ACHN (cell line): ENCODE data around the gene ARHGEF6.
"Not testable (repeated sequence)": the region's sequence is repeated elsewhere in the genome, so short reads cannot be mapped to it uniquely, and the experiment has no call there.

Experiments used
- DNase-seq: peaks from one replicate; pipeline ENCODE4 v3.0.0-alpha.2; 2015
- in situ Hi-C: cut with HindIII; loops from 2 replicates; pipeline ENCODE4 v1.10.0; 2017; ENCODE audit warnings: low sequenced_read_pairs, low pct_ligation_motif_present, low pct_unique_long_range_greater_than_20kb

The ARHGEF6 gene

GRCh38 chrX:136794660-136795059 is 13.9 kb upstream of the ARHGEF6 start:
- in situ Hi-C loops, result not testable (repeated sequence)

GRCh38 chrX:136794080-136794479 is 13.3 kb upstream of the ARHGEF6 start:
- in situ Hi-C loops, result no loop called here

More at GRCh38 chrX:136794660-136795059, 13.9 kb upstream of the ARHGEF6 start:
- not testable (repeated sequence) for DNase-seq

GRCh38 chrX:136789856-136790255 is 9.1 kb upstream of the ARHGEF6 start:
- in situ Hi-C loops, result no loop called here

More at GRCh38 chrX:136794080-136794479, 13.3 kb upstream of the ARHGEF6 start:
- DNase-seq, result no peak

GRCh38 chrX:136784231-136784630 is 3.5 kb upstream of the ARHGEF6 start:
- in situ Hi-C loops, result no loop called here
- DNase-seq, result no peak

More at GRCh38 chrX:136789856-136790255, 9.1 kb upstream of the ARHGEF6 start:
- DNase-seq, result no peak

GRCh38 chrX:136783159-136783558 is 2.4 kb upstream of the ARHGEF6 start:
- DNase-seq, result no peak
- in situ Hi-C loops, result no loop called here

- no peak for DNase-seq
- in situ Hi-C loops, result no loop called here
Measured at GRCh38 chrX:136781180-136781797, 557 bp upstream of the ARHGEF6 start.

- DNase-seq, result no peak
- in situ Hi-C loops, result no loop called here
Measured at GRCh38 chrX:136780241-136780640, 491 bp downstream of the ARHGEF6 start.

GRCh38 chrX:136779346-136779781 is 1.4 kb downstream of the ARHGEF6 start:
- in situ Hi-C loops, result no loop called here
- no peak for DNase-seq

GRCh38 chrX:136778916-136779315 is 1.8 kb downstream of the ARHGEF6 start:
- in situ Hi-C loops, result no loop called here
- no peak for DNase-seq

GRCh38 chrX:136778020-136778419 is 2.7 kb downstream of the ARHGEF6 start:
- in situ Hi-C loops, result no loop called here

GRCh38 chrX:136773648-136774047 is 7.1 kb downstream of the ARHGEF6 start:
- no peak for DNase-seq
- in situ Hi-C loops, result no loop called here

More at GRCh38 chrX:136778020-136778419, 2.7 kb downstream of the ARHGEF6 start:
- DNase-seq, result no peak

- DNase-seq, in situ Hi-C loops: not testable (repeated sequence)
Measured at GRCh38 chrX:136771869-136772268, 8.9 kb downstream of the ARHGEF6 start.

- DNase-seq, result peak; percentile 55
- in situ Hi-C loops, result no loop called here
Measured at GRCh38 chrX:136768469-136769084, 12.2 kb downstream of the ARHGEF6 start.

GRCh38 chrX:136767104-136767941 is 13.4 kb downstream of the ARHGEF6 start:
- in situ Hi-C loops, result no loop called here
- peak; percentile 38 for DNase-seq

- DNase-seq, result no peak
- in situ Hi-C loops, result no loop called here
Measured at GRCh38 chrX:136766785-136767103, 14.0 kb downstream of the ARHGEF6 start.

GRCh38 chrX:136765821-136766356 is 14.8 kb downstream of the ARHGEF6 start:
- no peak for DNase-seq
- in situ Hi-C loops, result no loop called here

- in situ Hi-C loops, result no loop called here
- no peak for DNase-seq
Measured at GRCh38 chrX:136764206-136764605, 16.5 kb downstream of the ARHGEF6 start.

GRCh38 chrX:136762820-136763452 is 17.8 kb downstream of the ARHGEF6 start:
- DNase-seq, result no peak
- in situ Hi-C loops, result no loop called here

GRCh38 chrX:136761421-136761820 is 19.3 kb downstream of the ARHGEF6 start:
- in situ Hi-C loops, result no loop called here
- DNase-seq, result no peak
